Heart left ventricle (tissue), 16 donors: ENCODE measurements around the gene CETN1. TPM values are rescaled to one million over a fixed set of nuclear protein-coding genes. Genes with fewer than 3 reads are reported as not detected.

Source experiments
- ATAC-seq, 4 donors: fragments of 200-7000 bp; cut with Tn5 transposase; one replicate each; pipeline ENCODE4 v1.9.1; 2020 to 2022; ENCODE audit warnings: moderate library complexity in 4 of 4, mild to moderate bottlenecking in 3 of 4, moderate number of reproducible peaks in 1 of 4
- DNase-seq, 5 donors: peaks; one replicate each; pipeline ENCODE4 v3.0.0-alpha.2; 2020
- H3K27ac ChIP-seq, 12 donors: fragments of 200-600 bp; sonication (generic) in 4 of 12; one replicate each; pipeline versions ENCODE4 v1.5.0 to v1.8.0; 2016 to 2022; ENCODE audit warnings: mild to moderate bottlenecking in 2 of 12
- H3K27me3 ChIP-seq, 9 donors: fragments of 200-600 bp; sonication (generic) in 2 of 9; one replicate each; pipeline versions ENCODE4 v1.5.1 to v1.8.0; 2016 to 2022; ENCODE audit warnings: mild to moderate bottlenecking in 3 of 9
- H3K36me3 ChIP-seq, 9 donors: fragments of 200-600 bp; sonication (generic) in 2 of 9; one replicate each; pipeline versions ENCODE4 v1.5.0 to v1.8.0; 2018 to 2022; ENCODE audit warnings: mild to moderate bottlenecking in 2 of 9
- H3K4me1 ChIP-seq, 12 donors: fragments of 200-600 bp; sonication (generic) in 4 of 12; one replicate each; pipeline versions ENCODE4 v1.5.0 to v1.8.0; 2016 to 2022; ENCODE audit warnings: mild to moderate bottlenecking in 3 of 12
- H3K4me3 ChIP-seq, 12 donors: fragments of 200-600 bp; sonication (generic) in 4 of 12; one replicate each; pipeline versions ENCODE4 v1.5.0 to v1.8.0; 2017 to 2022; ENCODE audit warnings: mild to moderate bottlenecking in 9 of 12, moderate library complexity in 4 of 12
- H3K9me3 ChIP-seq, 12 donors: fragments of 200-600 bp; sonication (generic) in 4 of 12; one replicate each; pipeline versions ENCODE4 v1.5.0 to v1.8.0; 2016 to 2022; ENCODE audit warnings: mild to moderate bottlenecking in 1 of 12
- POLR2A ChIP-seq, 2 donors: fragments of 450-650 bp; IDR thresholded peaks; one replicate each; pipeline ENCODE4 v1.6.1; 2017; ENCODE audit warnings: antibody characterized with exemption in 2 of 2, mild to moderate bottlenecking in 2 of 2, moderate library complexity in 2 of 2
- WGBS, 4 donors: extraction: QIAGEN DNeasy Blood & Tissue Kit in 2 of 4; methylation state at CpG; one replicate each; pipeline versions ENCODE4 v1.1.5 to v1.1.7; 2013 to 2018; 5-methylcytosine and 5-hydroxymethylcytosine counted together
- intact Hi-C, 10 donors: fragments of 100-400 bp; cut with DNase I; formaldehyde crosslinking; loops; one replicate each; pipeline versions ENCODE4 v1.11.1 to v1.14.2; 2022
- long read RNA-seq, 3 donors: library from polyadenylated mRNA; unstranded; transcript quantifications; one replicate each; pipeline ENCODE4 v2.0.0, GENCODE V29; 2020 to 2021
- polyA plus RNA-seq, 2 donors: library from polyadenylated mRNA; stranded (reverse); fragments of 200-250 nt; gene quantifications; one replicate each; pipeline ENCODE4 v1.2.3, GENCODE V29; 2013
- total RNA-seq, 9 donors: library from RNA; depleted of rRNA in 2 of 9; stranded (reverse); fragments of >200 nt in 2 of 9; fragmentation: NEBNext Ultra II Directional in 3 of 9; extraction: Animal tissue kit (Norgen Biotek cat#: 25700) in 3 of 9; gene quantifications; one replicate each; pipeline versions ENCODE4 v1.1.0 to v1.2.4, GENCODE V29; 2016 to 2023
- TF ChIP-seq, protein P1 (sequence below), 12 donors: fragments of 200-600 bp; sonication (generic) in 4 of 12; IDR thresholded peaks; one replicate each; pipeline versions ENCODE4 v1.5.0 to v1.8.0; 2018 to 2022; ENCODE audit warnings: antibody characterized with exemption in 12 of 12, mild to moderate bottlenecking in 5 of 12
- donor health status: ischemic (EF 13 %, LVEDD 7.1; RV severe dilation, severe dysfunction).
- donor health status: healthy with polysubstance abuse.
- donor health status: DM: no; HTN: yes; CAD: no.
- donor health status: DM: no; HTN: no; CAD: no.
- donor health status: ischemic (EF 25% LVEDD 6.9; RV normal size, moderate dysfunction).
- donor health status: ischemic (EF 25% LVEDD 5.7; RV mildly dilated, moderate dysfunction).
- donor health status: healthy.
- donor health status: DM: yes; HTN: yes; CAD: no.
- donor health status: ischemic (EF 35%, LVEDD 5.7; RV mildly dilated, moderate dysfunction).
- donor health status: nonischemic (EF 11% LVEDD 7.7; RV severe dilation, severe dysfunction).
- donor health status: DM: yes; HTN: yes; CAD: no.
- donor health status: PGD.
- donor health status: ischemic (EF 29% LVEDD 5.4; RV normal size, mild dysfunction).
- donor health status: nonischemic (EF 23%, LVEDD 6.1; RV moderate dilation, normal function).

CETN1 gene
- not detected for total RNA-seq
- not detected for polyA plus RNA-seq
- long read RNA-seq, donor 1 = 0 reads
- long read RNA-seq, donor 2 = 0 reads
- long read RNA-seq, donor 3 = 0 reads

DNA sequence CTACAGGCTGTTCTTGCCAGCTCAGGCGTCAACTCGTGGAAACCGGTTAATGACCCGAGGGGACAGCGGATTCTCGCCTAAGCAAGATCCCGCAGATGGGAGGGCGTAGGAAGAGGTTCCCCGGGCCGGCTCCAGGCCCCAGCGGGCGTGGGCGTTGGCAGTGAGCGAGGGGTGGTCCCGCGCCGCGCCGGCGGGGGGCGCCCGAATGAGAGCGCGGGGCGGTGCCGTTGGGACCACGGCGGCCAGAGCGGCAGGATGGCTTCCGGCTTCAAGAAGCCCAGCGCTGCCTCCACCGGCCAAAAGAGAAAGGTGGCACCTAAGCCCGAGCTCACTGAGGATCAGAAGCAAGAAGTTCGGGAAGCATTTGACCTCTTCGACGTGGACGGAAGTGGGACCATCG is at the start of gene CETN1:
CETN1 (plus strand) TSS at position 227 of the 400 bp plus-strand sequence; CDS start at position 256, 29 bp downstream.
- H3K27ac ChIP-seq = no peak within 1 kb of the TSS
- H3K36me3 ChIP-seq = no peaks in the 10 kb centered on the region
- no peak within 1 kb of the TSS for H3K4me3 ChIP-seq
- peaks cover 0 to 8% (median 0%) of the 10 kb centered on the region in 12 donors for H3K4me1 ChIP-seq
- H3K27me3 ChIP-seq = no peaks in the 10 kb centered on the region
- TF ChIP-seq, protein P1, sequence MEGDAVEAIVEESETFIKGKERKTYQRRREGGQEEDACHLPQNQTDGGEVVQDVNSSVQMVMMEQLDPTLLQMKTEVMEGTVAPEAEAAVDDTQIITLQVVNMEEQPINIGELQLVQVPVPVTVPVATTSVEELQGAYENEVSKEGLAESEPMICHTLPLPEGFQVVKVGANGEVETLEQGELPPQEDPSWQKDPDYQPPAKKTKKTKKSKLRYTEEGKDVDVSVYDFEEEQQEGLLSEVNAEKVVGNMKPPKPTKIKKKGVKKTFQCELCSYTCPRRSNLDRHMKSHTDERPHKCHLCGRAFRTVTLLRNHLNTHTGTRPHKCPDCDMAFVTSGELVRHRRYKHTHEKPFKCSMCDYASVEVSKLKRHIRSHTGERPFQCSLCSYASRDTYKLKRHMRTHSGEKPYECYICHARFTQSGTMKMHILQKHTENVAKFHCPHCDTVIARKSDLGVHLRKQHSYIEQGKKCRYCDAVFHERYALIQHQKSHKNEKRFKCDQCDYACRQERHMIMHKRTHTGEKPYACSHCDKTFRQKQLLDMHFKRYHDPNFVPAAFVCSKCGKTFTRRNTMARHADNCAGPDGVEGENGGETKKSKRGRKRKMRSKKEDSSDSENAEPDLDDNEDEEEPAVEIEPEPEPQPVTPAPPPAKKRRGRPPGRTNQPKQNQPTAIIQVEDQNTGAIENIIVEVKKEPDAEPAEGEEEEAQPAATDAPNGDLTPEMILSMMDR (IDR thresholded peaks at IDR 0.05) = no peak
- TF ChIP-seq POLR2A (IDR thresholded peaks at IDR 0.05) = no peak
- intact Hi-C loops = no loop called here
- DNase-seq (no peak), ATAC-seq (no peak)
- 95 to 97% (median 95%) methylated on average over 38 of the region's 38 CpGs for WGBS, 4 donors
- peaks cover 0 to 7% (median 0%) of the 10 kb centered on the region in 12 donors for H3K9me3 ChIP-seq

DNA sequence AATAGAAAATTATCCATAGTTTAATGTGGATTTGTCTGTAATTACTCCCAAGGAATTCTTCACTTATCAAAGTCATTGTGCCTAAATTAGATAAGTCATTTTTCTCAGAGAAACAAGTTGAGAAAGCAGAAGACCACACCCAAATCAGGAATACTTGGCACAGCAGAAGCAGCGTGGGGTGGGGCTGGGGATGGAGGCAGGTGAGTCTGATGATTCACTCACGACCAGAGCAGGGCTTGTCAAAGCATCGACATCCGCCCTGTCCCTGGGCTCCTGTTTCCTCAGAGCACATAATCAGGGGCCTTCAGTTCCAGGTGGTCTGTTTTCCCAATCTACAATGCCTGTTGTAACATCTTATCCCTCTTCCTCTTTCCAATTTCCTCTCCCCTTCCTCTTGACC is 48.2 kb upstream of the CETN1 start:
- intact Hi-C loops = no loop called here
- no peak overlapping the region for H3K27ac ChIP-seq
- peaks cover 0 to 8% (median 0%) of the 10 kb centered on the region in 9 donors for H3K27me3 ChIP-seq
- WGBS, 4 donors = 58 to 64% (median 61%) methylated on average over 4 of the region's 4 CpGs
- no peak overlapping the region for H3K4me3 ChIP-seq
- DNase-seq (no peak), ATAC-seq (no peak)
- H3K36me3 ChIP-seq = no peaks in the 10 kb centered on the region
- no peaks in the 10 kb centered on the region for H3K9me3 ChIP-seq
- TF ChIP-seq, protein P1 (IDR thresholded peaks at IDR 0.05) = no peak
- no peak for TF ChIP-seq POLR2A (IDR thresholded peaks at IDR 0.05)
- no peaks in the 10 kb centered on the region for H3K4me1 ChIP-seq

DNA sequence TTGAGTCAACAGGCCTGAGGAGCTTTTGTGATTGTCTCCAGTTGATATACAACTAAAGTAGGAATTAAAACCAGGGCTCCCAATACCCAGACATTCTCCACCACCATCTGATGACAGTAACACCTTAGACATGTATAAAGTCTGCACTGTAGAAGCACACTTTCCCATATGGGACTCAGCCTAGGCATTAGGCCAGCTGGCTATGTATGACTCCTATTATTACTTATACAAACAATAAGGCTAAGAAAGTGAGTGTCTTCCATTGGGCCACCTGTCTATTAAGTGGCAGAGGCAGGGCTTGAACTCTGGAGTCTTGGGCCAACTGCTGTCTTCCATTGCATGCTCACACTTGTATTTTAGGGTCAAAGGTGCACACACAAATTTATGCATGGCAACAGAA is 47.5 kb upstream of the CETN1 start:
- intact Hi-C loops = no loop called here
- H3K27ac ChIP-seq = no peak overlapping the region
- ATAC-seq (no peak), DNase-seq (no peak)
- H3K36me3 ChIP-seq = no peaks in the 10 kb centered on the region
- H3K4me3 ChIP-seq = no peak overlapping the region
- TF ChIP-seq, protein P1 (IDR thresholded peaks at IDR 0.05) = no peak
- no peak for TF ChIP-seq POLR2A (IDR thresholded peaks at IDR 0.05)
- peaks cover 0 to 8% (median 0%) of the 10 kb centered on the region in 9 donors for H3K27me3 ChIP-seq
- no peaks in the 10 kb centered on the region for H3K4me1 ChIP-seq
- H3K9me3 ChIP-seq = no peaks in the 10 kb centered on the region

DNA sequence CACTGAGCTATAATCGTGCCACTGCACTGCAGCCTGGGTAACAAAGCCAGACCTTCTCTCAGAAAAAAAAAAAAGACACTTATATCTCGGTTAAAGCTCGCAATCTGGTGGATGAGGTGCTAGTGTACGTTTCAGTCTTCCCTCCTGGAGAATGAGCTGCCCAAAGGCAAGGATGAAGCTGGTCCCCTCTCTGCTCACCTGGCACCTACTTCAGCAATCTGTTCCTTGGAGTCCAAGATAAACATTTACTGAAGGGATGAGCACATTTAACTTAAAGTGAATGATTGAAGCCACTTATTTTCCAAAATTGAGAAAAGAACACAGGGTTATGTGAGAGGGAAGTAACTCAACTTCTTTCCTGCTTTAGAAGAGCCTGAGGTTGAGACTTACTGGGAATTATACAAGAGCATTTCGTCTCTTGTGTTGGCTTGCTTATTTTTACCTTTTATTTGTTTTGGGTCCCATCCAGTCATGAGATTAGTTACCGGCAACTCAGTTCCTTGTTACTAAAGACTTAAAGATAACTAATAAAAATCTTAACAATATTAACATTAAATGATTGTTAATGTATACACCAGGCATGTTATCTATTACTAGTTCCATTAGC is 46.1 kb upstream of the CETN1 start:
- ATAC-seq (no peak), DNase-seq (no peak)
- no peaks in the 10 kb centered on the region for H3K9me3 ChIP-seq
- H3K27me3 ChIP-seq = no peaks in the 10 kb centered on the region
- no peak for TF ChIP-seq POLR2A (IDR thresholded peaks at IDR 0.05)
- TF ChIP-seq, protein P1 (IDR thresholded peaks at IDR 0.05) = no peak
- H3K27ac ChIP-seq = no peak overlapping the region
- 72 to 81% (median 78%) methylated on average over 6 of the region's 6 CpGs for WGBS, 4 donors
- H3K36me3 ChIP-seq = no peaks in the 10 kb centered on the region
- H3K4me3 ChIP-seq = no peak overlapping the region
- H3K4me1 ChIP-seq = no peaks in the 10 kb centered on the region
- intact Hi-C loops = no loop called here
